Smooth muscle cell (in vitro differentiated cells): ENCODE measurements around the gene INTS15. TPM values are rescaled to one million over a fixed set of nuclear protein-coding genes. Genes with fewer than 3 reads are reported as not detected.

Experiments used
- DNase-seq: peaks from one replicate; lab custom pipeline; 2025; ENCODE audit not compliant: unreplicated experiment; lab: John Stamatoyannopoulos, UW
- H2AFZ ChIP-seq: fragments of 200-600 bp; sonication (generic); 2 replicates; pipeline ENCODE4 v1.6.0; 2016; ENCODE audit warnings: antibody characterized with exemption, low read depth, mild to moderate bottlenecking
- H3F3A ChIP-seq: fragments of 200-600 bp; sonication (generic); 2 replicates; pipeline ENCODE4 v1.6.0; 2017; ENCODE audit warnings: antibody characterized with exemption, low read depth
- H3K27ac ChIP-seq: fragments of 200-600 bp; sonication (generic); 2 replicates; pipeline ENCODE4 v1.5.1; 2016; ENCODE audit warnings: low read depth, mild to moderate bottlenecking
- H3K27me3 ChIP-seq: fragments of 200-600 bp; sonication (generic); 2 replicates; pipeline ENCODE4 v1.6.1; 2016; ENCODE audit warnings: low read depth, mild to moderate bottlenecking
- H3K36me3 ChIP-seq: fragments of 200-600 bp; sonication (generic); 2 replicates; pipeline ENCODE4 v1.5.1; 2016; ENCODE audit warnings: low read depth
- H3K4me1 ChIP-seq: fragments of 200-600 bp; sonication (generic); 2 replicates; pipeline ENCODE4 v1.5.1; 2016; ENCODE audit warnings: low read depth
- H3K4me2 ChIP-seq: fragments of 200-600 bp; sonication (generic); 2 replicates; pipeline ENCODE4 v1.6.0; 2016; ENCODE audit warnings: mild to moderate bottlenecking
- H3K4me3 ChIP-seq: fragments of 200-600 bp; sonication (generic); 2 replicates; pipeline ENCODE4 v1.5.1; 2016; ENCODE audit warnings: mild to moderate bottlenecking
- H3K79me2 ChIP-seq: fragments of 200-600 bp; sonication (generic); 2 replicates; pipeline ENCODE4 v1.6.0; 2016; ENCODE audit warnings: low read depth, mild to moderate bottlenecking
- H3K9ac ChIP-seq: fragments of 200-600 bp; sonication (generic); 2 replicates; pipeline ENCODE4 v1.6.0; 2016; ENCODE audit warnings: low read depth
- H3K9me3 ChIP-seq: fragments of 200-600 bp; sonication (generic); replicated peaks from 2 replicates; pipeline ENCODE4 v1.5.1; 2016; ENCODE audit warnings: low read depth
- H4K20me1 ChIP-seq: fragments of 200-600 bp; sonication (generic); 2 replicates; pipeline ENCODE4 v1.6.0; 2016; ENCODE audit warnings: low read depth
- CTCF ChIP-seq: fragments of 200-600 bp; sonication (generic); IDR thresholded peaks from 2 replicates; pipeline ENCODE4 v1.5.1; 2017; ENCODE audit warnings: borderline replicate concordance, mild to moderate bottlenecking, antibody characterized with exemption; ENCODE audit not compliant: insufficient read depth, poor library complexity, severe bottlenecking
- WGBS: methylation state at CpG from one replicate; pipeline ENCODE4 v1.1.7; 2016; ENCODE audit warnings: low lambda C conversion rate; 5-methylcytosine and 5-hydroxymethylcytosine counted together
- polyA plus RNA-seq: library from polyadenylated mRNA; unstranded; fragments of >200 nt; fragmentation: Nextera tagmentation; extraction: Ambion mirVana; gene quantifications from 2 replicates; pipeline ENCODE4 v1.2.1, GENCODE V29; 2016
- total RNA-seq: library from RNA; depleted of rRNA; stranded (reverse); fragments of >200 nt; gene quantifications from 2 replicates; pipeline ENCODE4 v1.2.3, GENCODE V29; 2014

Gene INTS15
- total and polyA plus RNA-seq, 2 experiments from 2014 or later: 14.7 to 25.9 TPM

DNA sequence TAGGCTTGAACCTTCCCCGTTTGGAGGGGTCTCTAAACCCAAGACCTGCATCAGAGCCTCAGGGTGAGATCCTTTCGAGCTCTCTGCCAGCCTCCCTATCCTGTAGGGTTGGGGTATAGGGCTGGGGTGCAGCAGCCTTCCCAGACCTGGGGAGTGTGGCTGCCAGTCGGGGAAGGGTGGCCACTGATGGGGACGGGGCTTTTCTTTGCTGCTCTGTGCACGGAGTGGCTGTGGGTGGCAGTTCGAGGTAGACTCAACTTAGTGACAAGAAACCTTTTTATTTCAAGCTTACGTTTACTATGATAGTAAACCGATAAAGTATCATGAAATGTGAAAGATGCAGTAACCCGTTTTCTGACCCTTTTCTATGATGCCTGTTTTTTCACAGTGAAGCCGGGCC is 60.3 kb downstream of the INTS15 start:
- H3K27ac ChIP-seq: no peak overlapping the region
- H3K4me2 ChIP-seq: no peak overlapping the region
- no peak overlapping the region for H2AFZ ChIP-seq
- TF ChIP-seq CTCF: no peak
- H4K20me1 ChIP-seq: peaks cover 32% of the 10 kb centered on the region
- H3K4me3 ChIP-seq: no peak overlapping the region
- no peaks in the 10 kb centered on the region for H3K4me1 ChIP-seq
- no peaks in the 10 kb centered on the region for H3K9me3 ChIP-seq
- H3F3A ChIP-seq: no peaks in the 10 kb centered on the region
- no peaks in the 10 kb centered on the region for H3K27me3 ChIP-seq
- 99% methylated on average over 10 of the region's 10 CpGs for WGBS
- no peak overlapping the region for H3K9ac ChIP-seq
- no peaks in the 10 kb centered on the region for H3K79me2 ChIP-seq
- no peaks in the 10 kb centered on the region for H3K36me3 ChIP-seq
- DNase-seq: no peak

DNA sequence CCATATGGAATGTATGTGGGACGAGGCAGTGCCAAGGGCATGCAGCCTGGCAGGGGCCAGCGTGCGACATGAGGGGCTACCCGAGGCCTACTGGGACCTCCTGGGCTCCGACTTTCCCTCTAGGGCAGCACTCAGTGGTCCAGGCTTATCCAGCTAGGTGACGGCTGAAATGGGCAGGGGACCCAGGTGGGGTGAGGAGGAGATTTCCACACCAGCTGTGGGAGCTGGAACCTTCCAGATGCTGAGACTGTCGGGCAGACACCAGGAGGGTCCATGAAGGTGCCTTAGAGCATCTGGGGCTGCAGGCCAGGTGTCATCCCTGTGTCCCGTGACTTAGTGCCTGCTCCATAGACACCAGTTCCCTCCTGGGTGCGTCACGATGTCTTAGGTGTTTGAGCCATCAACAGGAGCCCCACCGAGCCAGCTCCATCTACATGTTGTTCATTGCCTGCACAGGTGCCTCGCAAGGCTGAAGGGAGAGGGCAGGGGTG is 60.7 kb downstream of the INTS15 start:
- Histone ChIP-seq H3K27me3 (no peaks in the 10 kb centered on the region), H2AFZ (no peak overlapping the region), H3K4me3 (no peak overlapping the region), H3K9me3 (no peaks in the 10 kb centered on the region), H3K9ac (no peak overlapping the region), H3K27ac (no peak overlapping the region), H3K36me3 (no peaks in the 10 kb centered on the region), H3K79me2 (no peaks in the 10 kb centered on the region), H3K4me1 (no peaks in the 10 kb centered on the region), H3K4me2 (no peak overlapping the region), H3F3A (no peaks in the 10 kb centered on the region), H4K20me1 (peaks cover 32% of the 10 kb centered on the region)
- DNase-seq: no peak
- TF ChIP-seq CTCF: no peak
- 94% methylated on average over 12 of the region's 12 CpGs for WGBS

- no peak overlapping the region for H3K4me3 ChIP-seq
- H3K27me3 ChIP-seq: no peaks in the 10 kb centered on the region
- no peaks in the 10 kb centered on the region for H3K79me2 ChIP-seq
- TF ChIP-seq CTCF: no peak
- no peak overlapping the region for H3K27ac ChIP-seq
- H3K9ac ChIP-seq: no peak overlapping the region
- 97% methylated on average over 32 of the region's 32 CpGs for WGBS
- no peaks in the 10 kb centered on the region for H3K4me1 ChIP-seq
- no peak overlapping the region for H3K4me2 ChIP-seq
- no peaks in the 10 kb centered on the region for H3F3A ChIP-seq
- H2AFZ ChIP-seq: no peak overlapping the region
- H3K36me3 ChIP-seq: no peaks in the 10 kb centered on the region
- DNase-seq: no peak
- peaks cover 21% of the 10 kb centered on the region for H4K20me1 ChIP-seq
- H3K9me3 ChIP-seq: no peaks in the 10 kb centered on the region
Observed at GRCh38 chr7:6651851-6652445, 62.1 kb downstream of the INTS15 start.

GRCh38 chr7:6652446-6653011 is 62.7 kb downstream of the INTS15 start:
- over 99% methylated on average over 70 of the region's 75 CpGs for WGBS
- H3K79me2 ChIP-seq: no peaks in the 10 kb centered on the region
- H3K4me2 ChIP-seq: no peak overlapping the region
- peaks cover 15% of the 10 kb centered on the region for H4K20me1 ChIP-seq
- DNase-seq: no peak
- H3F3A ChIP-seq: no peaks in the 10 kb centered on the region
- no peaks in the 10 kb centered on the region for H3K4me1 ChIP-seq
- H3K27ac ChIP-seq: no peak overlapping the region
- H3K9me3 ChIP-seq: no peaks in the 10 kb centered on the region
- no peak for TF ChIP-seq CTCF
- H3K9ac ChIP-seq: no peak overlapping the region
- no peaks in the 10 kb centered on the region for H3K36me3 ChIP-seq
- H3K4me3 ChIP-seq: no peak overlapping the region
- H3K27me3 ChIP-seq: no peaks in the 10 kb centered on the region
- no peak overlapping the region for H2AFZ ChIP-seq
